Activated CD4-positive, alpha-beta T cell treated with anti-CD3 and anti-CD28 coated beads, Interleukin-2, amount 50 U/mL, for 24 hours (primary cell): ENCODE results near the gene TWF2.

Experiments used
- DNase-seq, 2 donors: peaks; one replicate each; pipeline ENCODE4 v3.0.0-alpha.2; 2020; ENCODE audit warnings: low read depth in 1 of 2, low spot score in 1 of 2

The TWF2 gene

DNA sequence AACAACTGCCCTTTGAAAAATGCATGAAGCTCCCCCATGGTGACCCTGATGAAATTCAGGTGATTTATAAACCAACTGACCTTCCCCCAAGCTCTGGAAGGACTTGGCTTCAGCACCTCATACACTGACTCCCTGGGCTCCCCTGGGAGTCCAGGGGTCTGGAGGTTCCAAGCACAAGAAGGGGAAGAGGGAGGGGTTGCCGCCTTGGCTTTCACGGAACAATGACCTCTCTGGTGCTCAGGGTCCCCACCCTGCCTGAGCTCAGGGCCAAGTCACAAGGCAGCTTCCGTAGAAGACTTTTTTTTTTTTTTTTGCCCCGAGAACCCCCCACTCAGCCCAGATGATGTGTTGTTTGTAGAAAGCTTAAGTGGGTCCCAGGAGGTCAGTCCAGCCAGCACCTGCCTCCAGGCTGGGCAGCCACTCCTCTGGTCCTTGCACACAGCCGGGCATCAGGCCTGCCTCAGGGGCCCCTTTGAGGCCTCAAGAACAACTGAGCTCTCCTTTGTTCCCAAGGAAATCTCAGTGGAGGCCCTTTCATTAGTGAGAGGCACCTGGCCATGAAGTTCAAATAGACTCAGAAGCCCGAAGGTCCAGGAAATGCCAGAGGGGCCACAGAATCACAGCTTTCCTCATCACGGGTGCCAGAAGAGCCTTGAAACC, 55.0 kb downstream of the TWF2 start:
- no peak for DNase-seq

DNA sequence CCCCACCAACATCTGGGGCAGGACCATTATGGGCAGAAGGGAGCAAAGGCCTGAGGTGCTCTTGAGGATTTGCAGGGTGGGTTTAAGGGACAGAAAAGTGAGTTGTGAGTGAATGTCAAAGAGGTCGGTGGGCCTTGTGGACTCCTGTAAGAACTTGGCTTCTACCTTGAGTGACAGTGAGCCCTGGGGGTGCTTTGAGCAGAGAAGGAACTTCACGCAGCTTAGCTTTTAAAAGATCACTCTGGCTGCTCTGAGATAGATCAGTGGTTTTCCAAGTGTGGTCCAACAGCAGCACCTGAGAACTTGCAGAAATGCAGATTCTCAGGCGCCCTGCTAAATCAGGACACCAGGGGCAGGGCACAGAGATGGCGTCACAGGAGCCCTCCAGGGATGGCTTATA, 56.3 kb downstream of the TWF2 start:
- no peak for DNase-seq

DNA sequence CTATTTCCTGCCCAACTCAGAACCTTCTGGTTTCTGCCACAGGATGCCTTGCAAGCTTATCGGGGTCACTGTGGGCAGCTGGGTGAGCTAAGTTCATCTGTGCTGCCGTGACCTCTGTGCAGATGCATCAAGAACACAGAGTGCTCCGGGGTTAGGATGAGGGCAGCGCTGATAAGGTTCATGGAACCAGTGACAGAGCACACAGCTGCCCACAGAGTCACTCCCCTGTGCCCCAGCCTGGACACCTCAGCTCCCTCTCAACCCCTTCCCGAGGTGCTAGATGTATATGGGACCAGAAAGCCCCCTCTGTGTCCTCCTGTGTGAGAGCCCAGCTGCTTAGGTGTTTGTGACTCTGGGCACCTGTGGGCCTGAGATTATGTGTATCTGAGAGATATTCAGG, 56.8 kb downstream of the TWF2 start:
- no peak for DNase-seq

DNA sequence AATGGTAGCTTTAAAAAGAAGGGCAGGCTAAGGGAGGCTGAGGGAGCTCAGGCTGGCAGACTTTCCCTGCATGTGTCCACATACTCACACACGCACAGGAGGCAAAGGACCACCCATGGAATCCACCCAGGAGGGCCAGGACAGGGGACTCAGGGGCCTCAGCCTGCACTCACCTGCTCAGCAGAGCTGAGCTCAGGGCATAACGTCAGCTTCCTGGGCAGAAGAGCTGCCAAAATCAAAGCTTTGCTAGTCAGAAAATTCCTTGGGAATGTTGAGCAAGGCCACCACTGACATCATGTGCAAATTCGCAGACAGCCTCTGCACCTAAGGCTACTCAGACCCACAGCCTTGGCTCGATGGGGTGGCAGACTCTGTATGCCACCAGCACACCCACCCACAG, 57.4 kb downstream of the TWF2 start:
- no peak for DNase-seq
